HG03460 (cell line): ENCODE results near the gene ATP2A3.

Source experiments
- ATAC-seq: cut with Tn5 transposase; IDR thresholded peaks from one replicate; pipeline ENCODE4 v1.9.1; 2021; ENCODE audit not compliant: unreplicated experiment

ATP2A3 gene

GRCh38 chr17:3875317-3875716, 88.9 kb downstream of the ATP2A3 start:
- no peak for ATAC-seq
